Measurements from ENCODE around the gene MGMT. TPM values are rescaled to one million over a fixed set of nuclear protein-coding genes. Genes with fewer than 3 reads are reported as not detected.

Gene MGMT
- polyA plus RNA-seq, 1 donor = 18.0 TPM

DNA sequence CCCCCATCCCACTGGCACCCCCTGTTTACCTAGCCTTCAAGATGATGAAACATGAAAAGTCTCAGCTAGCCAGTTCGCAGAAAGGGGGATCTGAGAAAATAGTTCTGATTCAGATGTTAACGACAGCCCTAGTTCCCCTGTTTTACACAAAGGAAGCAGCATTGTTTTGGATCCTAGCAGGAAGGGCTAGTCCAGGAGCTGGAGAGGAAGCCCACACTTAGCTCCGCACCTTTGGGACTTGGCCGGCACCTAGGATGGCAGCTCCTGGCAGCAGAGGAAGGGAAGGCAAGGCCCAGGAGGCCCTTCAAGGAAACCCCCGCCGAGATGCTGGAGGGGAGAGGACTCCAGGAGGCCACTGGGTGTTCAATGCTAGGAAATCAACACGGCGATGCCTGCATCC is 29.0 kb upstream of the MGMT start:
- no peak for DNase-seq
- no peaks in the 10 kb centered on the region for H3K36me3 ChIP-seq (ENCODE audit: control insufficient read depth, insufficient read depth, low read length)
- no peaks in the 10 kb centered on the region for H3K27me3 ChIP-seq (ENCODE audit: control insufficient read depth, insufficient read depth, low read length)
- H3K27ac ChIP-seq (ENCODE audit: low read length) = no peak overlapping the region
- no peak overlapping the region for H3K4me3 ChIP-seq (ENCODE audit: low read length)
- WGBS (ENCODE audit: insufficient coverage, low lambda C conversion rate) = 100% methylated on average over 2 of the region's 8 CpGs
- H3K9me3 ChIP-seq (ENCODE audit: control insufficient read depth, low read depth, low read length) = no peaks in the 10 kb centered on the region
- H3K4me1 ChIP-seq (ENCODE audit: control insufficient read depth, insufficient read depth, low read length) = no peaks in the 10 kb centered on the region

DNA sequence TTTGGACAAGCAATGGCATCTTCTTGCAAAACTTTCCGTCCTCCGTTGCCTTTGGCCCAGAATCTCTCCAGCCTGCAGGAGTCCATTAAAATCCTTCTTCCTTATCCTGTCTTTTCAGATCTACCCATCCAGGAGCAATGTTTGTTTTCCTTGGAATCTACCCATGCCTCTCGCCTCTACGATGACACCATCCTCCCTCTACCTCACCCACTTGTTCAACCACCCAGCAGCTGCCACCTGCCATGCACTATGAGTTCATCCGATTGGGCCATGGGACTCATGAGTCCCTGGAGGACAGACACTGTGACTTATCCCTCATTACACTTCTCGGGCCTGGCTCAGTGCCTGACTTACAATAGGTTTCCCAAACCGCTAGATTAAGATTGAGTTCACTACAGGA is 26.8 kb upstream of the MGMT start:
- Histone ChIP-seq H3K36me3 (ENCODE audit: control insufficient read depth, insufficient read depth, low read length) (no peaks in the 10 kb centered on the region), H3K4me1 (ENCODE audit: control insufficient read depth, insufficient read depth, low read length) (no peaks in the 10 kb centered on the region), H3K27me3 (ENCODE audit: control insufficient read depth, insufficient read depth, low read length) (no peaks in the 10 kb centered on the region), H3K27ac (ENCODE audit: low read length) (no peak overlapping the region), H3K9me3 (ENCODE audit: control insufficient read depth, low read depth, low read length) (no peaks in the 10 kb centered on the region), H3K4me3 (ENCODE audit: low read length) (no peak overlapping the region)
- 84% methylated on average over 2 of the region's 7 CpGs for WGBS (ENCODE audit: insufficient coverage, low lambda C conversion rate)
- no peak for DNase-seq

DNA sequence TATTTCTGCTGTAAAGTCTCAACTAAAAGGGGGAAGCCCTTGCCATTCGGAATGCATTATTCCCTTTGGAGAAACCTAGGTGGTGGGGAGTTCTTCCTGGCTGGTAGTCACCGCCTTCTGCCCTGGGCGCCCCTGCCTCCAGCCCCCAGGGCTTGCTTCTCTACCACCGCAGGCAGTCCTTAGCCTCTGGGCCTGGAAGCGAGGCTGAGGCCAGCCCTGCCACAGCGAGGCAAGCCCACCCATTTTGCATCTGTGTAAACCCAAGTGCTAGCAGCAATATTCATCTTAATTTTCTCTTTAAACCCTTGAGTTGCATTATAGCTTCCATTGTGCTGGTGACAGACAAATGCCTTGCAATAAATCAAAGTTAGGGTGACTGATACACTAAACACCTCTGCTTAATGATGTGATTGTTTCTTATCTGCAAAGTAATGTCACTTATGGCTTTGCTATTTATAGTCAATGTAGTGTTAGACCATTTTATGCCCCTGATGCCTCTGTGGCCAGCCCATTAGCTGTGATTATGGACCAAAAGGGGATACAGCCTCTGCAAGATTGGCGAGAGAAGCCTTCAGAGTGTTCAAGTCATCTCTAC is 26.2 kb upstream of the MGMT start:
- no CpG with 5 or more reads among the region's 7 CpGs for WGBS (ENCODE audit: insufficient coverage, low lambda C conversion rate)
- Histone ChIP-seq H3K4me3 (ENCODE audit: low read length) (no peak overlapping the region), H3K27me3 (ENCODE audit: control insufficient read depth, insufficient read depth, low read length) (no peaks in the 10 kb centered on the region)

DNA sequence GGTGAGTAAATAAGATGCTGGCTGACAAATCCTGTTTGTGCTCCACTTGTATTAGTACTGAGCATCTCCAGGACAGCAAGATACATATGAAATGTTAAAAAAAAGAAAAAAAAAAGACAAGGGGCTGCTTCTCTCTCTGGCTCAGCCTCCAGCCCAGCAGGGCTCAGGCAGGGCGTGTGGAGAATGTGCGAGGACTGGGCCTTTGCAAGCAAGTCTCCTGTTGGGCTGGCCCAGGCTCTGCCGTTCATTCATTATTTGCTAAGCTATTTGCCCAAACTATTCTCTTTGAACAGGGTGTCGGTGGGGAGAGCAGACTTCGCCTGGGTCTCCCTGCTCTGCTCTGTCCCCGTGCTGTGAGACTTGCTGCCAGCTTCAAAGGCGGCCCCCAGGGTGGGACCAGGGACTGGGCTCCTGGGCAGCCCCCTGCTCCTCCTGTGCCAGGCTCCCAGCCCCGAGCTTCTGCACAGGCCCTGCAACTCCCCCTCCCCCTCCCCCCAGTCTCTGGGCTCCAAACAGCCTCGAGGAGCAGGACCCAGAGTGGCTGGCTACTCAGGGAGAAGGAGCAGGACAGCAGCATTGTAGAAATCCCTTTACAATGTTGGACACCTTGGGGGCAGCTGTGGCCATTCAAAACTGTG is 25.6 kb upstream of the MGMT start:
- no CpG with 5 or more reads among the region's 9 CpGs for WGBS (ENCODE audit: insufficient coverage, low lambda C conversion rate)
- Histone ChIP-seq H3K36me3 (ENCODE audit: control insufficient read depth, insufficient read depth, low read length) (no peaks in the 10 kb centered on the region), H3K27me3 (ENCODE audit: control insufficient read depth, insufficient read depth, low read length) (no peaks in the 10 kb centered on the region), H3K4me3 (ENCODE audit: low read length) (no peak overlapping the region), H3K9me3 (ENCODE audit: control insufficient read depth, low read depth, low read length) (no peaks in the 10 kb centered on the region), H3K27ac (ENCODE audit: low read length) (no peak overlapping the region), H3K4me1 (ENCODE audit: control insufficient read depth, insufficient read depth, low read length) (no peaks in the 10 kb centered on the region)
- no peak for DNase-seq

More for the DNA sequence above, 26.2 kb upstream of the MGMT start:
- H3K36me3 ChIP-seq (ENCODE audit: control insufficient read depth, insufficient read depth, low read length) = no peaks in the 10 kb centered on the region
- H3K9me3 ChIP-seq (ENCODE audit: control insufficient read depth, low read depth, low read length) = no peaks in the 10 kb centered on the region
- H3K4me1 ChIP-seq (ENCODE audit: control insufficient read depth, insufficient read depth, low read length) = no peaks in the 10 kb centered on the region
- no peak overlapping the region for H3K27ac ChIP-seq (ENCODE audit: low read length)
- no peak for DNase-seq

DNA sequence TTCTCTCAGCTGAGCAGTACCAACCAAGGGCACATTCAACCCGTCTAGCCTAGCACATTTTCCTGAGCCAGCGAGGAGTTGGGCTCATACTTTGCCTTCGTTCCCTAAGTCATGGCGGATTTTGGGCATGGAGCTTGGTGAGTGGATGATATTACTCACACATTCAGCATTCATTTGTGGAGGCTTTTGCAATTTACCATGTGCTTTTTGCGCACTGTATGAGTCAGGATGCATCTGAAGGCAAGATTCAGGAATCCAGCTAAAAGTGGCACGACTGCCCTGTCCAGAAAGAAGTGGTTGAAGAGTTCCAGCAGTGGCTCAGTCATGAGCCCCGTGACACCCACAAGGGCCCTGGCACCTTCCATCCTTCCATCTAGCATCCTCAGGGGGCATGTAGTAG is 24.2 kb upstream of the MGMT start:
- H3K27me3 ChIP-seq (ENCODE audit: control insufficient read depth, insufficient read depth, low read length) = no peaks in the 10 kb centered on the region
- 80% methylated on average over 1 of the region's 7 CpGs for WGBS (ENCODE audit: insufficient coverage, low lambda C conversion rate)
- H3K36me3 ChIP-seq (ENCODE audit: control insufficient read depth, insufficient read depth, low read length) = no peaks in the 10 kb centered on the region
- H3K9me3 ChIP-seq (ENCODE audit: control insufficient read depth, low read depth, low read length) = no peaks in the 10 kb centered on the region
- H3K4me3 ChIP-seq (ENCODE audit: low read length) = no peak overlapping the region
- no peak overlapping the region for H3K27ac ChIP-seq (ENCODE audit: low read length)
- no peak for DNase-seq
- H3K4me1 ChIP-seq (ENCODE audit: control insufficient read depth, insufficient read depth, low read length) = no peaks in the 10 kb centered on the region

DNA sequence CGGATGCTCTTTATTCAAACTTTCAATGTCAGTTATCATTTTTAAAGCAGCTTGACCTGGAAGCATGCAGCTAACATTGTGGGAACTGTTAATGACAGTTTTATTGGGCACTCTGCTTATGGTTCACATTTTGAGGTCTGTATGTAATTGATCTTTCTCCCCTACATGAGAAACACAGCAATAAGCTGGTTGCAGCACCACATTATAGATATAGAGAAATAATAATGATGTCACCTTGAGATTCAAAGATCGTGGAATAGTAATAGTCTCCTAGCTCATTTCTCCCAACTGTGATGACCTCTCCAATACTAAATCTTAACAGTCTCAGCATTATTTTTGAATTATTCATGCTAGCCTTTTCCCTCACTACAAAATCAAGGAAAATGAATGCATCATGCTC is 22.7 kb upstream of the MGMT start:
- Histone ChIP-seq H3K4me3 (ENCODE audit: low read length) (no peak overlapping the region), H3K27ac (ENCODE audit: low read length) (no peak overlapping the region), H3K36me3 (ENCODE audit: control insufficient read depth, insufficient read depth, low read length) (no peaks in the 10 kb centered on the region), H3K27me3 (ENCODE audit: control insufficient read depth, insufficient read depth, low read length) (no peaks in the 10 kb centered on the region), H3K9me3 (ENCODE audit: control insufficient read depth, low read depth, low read length) (no peaks in the 10 kb centered on the region), H3K4me1 (ENCODE audit: control insufficient read depth, insufficient read depth, low read length) (no peaks in the 10 kb centered on the region)
- no peak for DNase-seq
- no CpG with 5 or more reads among the region's 2 CpGs for WGBS (ENCODE audit: insufficient coverage, low lambda C conversion rate)

DNA sequence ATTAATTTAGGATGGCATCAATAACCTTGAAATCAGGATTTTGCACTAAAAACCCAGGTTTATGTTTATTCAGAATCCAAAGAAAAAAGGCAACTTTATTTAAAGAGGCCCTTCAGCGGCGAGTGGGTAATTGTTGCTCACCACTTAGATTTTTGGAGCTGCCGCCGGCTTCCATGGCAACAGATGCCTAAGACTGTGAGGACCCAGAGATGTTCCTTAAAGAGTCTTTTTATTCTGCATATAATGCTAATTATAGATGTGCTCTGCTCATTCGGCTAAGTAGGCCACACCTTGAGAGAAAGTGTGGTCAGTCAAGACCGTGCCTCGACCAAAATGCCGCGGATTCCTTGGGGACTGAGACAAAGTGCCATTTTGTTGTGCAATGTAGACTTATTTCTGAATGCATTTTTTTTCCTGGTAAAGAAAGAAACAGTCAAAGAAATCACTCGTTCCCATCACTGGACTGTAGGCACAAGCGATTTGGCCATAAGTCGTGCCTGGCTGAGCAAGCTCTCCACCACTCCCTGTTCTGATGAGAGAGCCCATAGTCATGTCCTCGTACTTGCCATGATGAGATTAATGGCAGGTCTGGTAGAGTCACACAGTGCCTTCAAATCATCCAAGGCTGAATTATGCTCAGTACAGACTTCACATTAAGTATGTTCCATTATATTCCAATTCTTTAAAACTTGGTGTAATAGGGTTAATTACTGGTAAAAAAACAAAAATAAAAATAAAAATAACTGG is 21.4 kb upstream of the MGMT start:
- no peak for DNase-seq
- H3K9me3 ChIP-seq (ENCODE audit: control insufficient read depth, low read depth, low read length) = no peaks in the 10 kb centered on the region
- H3K4me1 ChIP-seq (ENCODE audit: control insufficient read depth, insufficient read depth, low read length) = no peaks in the 10 kb centered on the region
- no CpG with 5 or more reads among the region's 13 CpGs for WGBS (ENCODE audit: insufficient coverage, low lambda C conversion rate)
- H3K27ac ChIP-seq (ENCODE audit: low read length) = no peak overlapping the region
- no peak overlapping the region for H3K4me3 ChIP-seq (ENCODE audit: low read length)
- peaks cover 2% of the 10 kb centered on the region for H3K27me3 ChIP-seq (ENCODE audit: control insufficient read depth, insufficient read depth, low read length)
- H3K36me3 ChIP-seq (ENCODE audit: control insufficient read depth, insufficient read depth, low read length) = no peaks in the 10 kb centered on the region

DNA sequence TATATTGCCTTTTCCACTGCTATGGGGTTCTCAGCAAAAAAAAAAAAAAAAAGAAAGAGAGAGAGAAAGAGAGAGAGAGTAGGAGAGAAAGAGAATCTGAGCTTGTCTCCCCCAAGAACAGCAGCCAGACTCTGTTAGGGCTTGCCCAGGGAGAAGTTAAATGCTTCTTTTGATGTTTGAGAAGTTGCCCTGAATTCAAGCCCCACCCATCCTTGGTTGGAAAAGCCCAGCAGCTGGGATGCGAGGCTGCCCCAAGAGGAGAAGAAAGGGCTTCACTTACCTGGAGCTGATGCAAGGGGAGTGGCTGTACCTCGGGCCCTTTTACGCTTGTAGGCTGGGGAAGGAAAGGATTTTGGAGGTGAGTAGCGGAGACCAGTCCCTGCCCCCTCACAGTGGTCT is 20.9 kb upstream of the MGMT start:
- Histone ChIP-seq H3K4me3 (ENCODE audit: low read length) (no peak overlapping the region), H3K36me3 (ENCODE audit: control insufficient read depth, insufficient read depth, low read length) (no peaks in the 10 kb centered on the region), H3K4me1 (ENCODE audit: control insufficient read depth, insufficient read depth, low read length) (no peaks in the 10 kb centered on the region), H3K9me3 (ENCODE audit: control insufficient read depth, low read depth, low read length) (no peaks in the 10 kb centered on the region), H3K27me3 (ENCODE audit: control insufficient read depth, insufficient read depth, low read length) (peaks cover 2% of the 10 kb centered on the region), H3K27ac (ENCODE audit: low read length) (no peak overlapping the region)
- no peak for DNase-seq
- WGBS (ENCODE audit: insufficient coverage, low lambda C conversion rate) = no CpG with 5 or more reads among the region's 4 CpGs

DNA sequence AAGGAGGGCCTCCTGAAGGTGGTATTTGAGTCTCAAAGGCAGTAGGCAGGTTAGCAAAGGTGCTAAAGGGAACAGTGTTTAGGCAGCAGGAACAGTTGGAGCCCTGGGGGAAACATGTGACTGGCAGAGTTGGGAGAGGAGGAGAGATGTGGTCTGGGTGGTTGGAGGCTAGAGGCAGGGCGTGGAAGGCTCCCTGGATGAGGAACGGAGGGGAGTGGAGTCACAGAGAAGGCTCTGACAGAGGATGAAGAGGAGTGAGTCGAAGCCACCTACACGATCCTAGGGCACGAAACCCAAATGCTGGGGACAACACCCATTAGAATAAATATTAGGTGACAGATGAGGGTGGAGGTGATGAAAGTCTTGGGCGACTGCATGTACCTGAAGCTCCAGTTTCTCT is 19.6 kb upstream of the MGMT start:
- Histone ChIP-seq H3K27ac (ENCODE audit: low read length) (no peak overlapping the region), H3K4me1 (ENCODE audit: control insufficient read depth, insufficient read depth, low read length) (no peaks in the 10 kb centered on the region), H3K27me3 (ENCODE audit: control insufficient read depth, insufficient read depth, low read length) (peaks cover 2% of the 10 kb centered on the region), H3K4me3 (ENCODE audit: low read length) (no peak overlapping the region), H3K9me3 (ENCODE audit: control insufficient read depth, low read depth, low read length) (no peaks in the 10 kb centered on the region), H3K36me3 (ENCODE audit: control insufficient read depth, insufficient read depth, low read length) (no peaks in the 10 kb centered on the region)
- DNase-seq = no peak
- WGBS (ENCODE audit: insufficient coverage, low lambda C conversion rate) = 83% methylated on average over 4 of the region's 6 CpGs

DNA sequence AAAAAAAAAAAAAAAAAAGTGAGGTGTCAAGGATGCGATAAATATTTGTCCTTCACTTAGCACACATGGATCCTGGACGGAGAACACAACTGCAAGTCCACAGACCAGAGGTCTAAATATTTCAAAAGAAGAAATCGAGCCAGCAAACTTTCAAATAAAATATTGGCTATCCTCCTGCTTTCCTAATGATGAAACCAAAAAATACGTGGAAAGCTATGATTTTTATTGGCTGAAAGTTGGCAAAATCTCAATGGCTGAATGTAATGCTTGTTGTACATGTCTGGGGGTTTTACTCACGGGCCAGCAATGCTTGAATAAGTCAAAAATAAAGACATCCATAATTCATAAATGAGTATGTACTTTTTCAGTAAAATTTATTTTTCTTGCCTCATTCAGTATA is 19.0 kb upstream of the MGMT start:
- Histone ChIP-seq H3K4me3 (ENCODE audit: low read length) (no peak overlapping the region), H3K27ac (ENCODE audit: low read length) (no peak overlapping the region), H3K27me3 (ENCODE audit: control insufficient read depth, insufficient read depth, low read length) (peaks cover 2% of the 10 kb centered on the region), H3K36me3 (ENCODE audit: control insufficient read depth, insufficient read depth, low read length) (no peaks in the 10 kb centered on the region), H3K4me1 (ENCODE audit: control insufficient read depth, insufficient read depth, low read length) (no peaks in the 10 kb centered on the region), H3K9me3 (ENCODE audit: control insufficient read depth, low read depth, low read length) (no peaks in the 10 kb centered on the region)
- DNase-seq = no peak
- 100% methylated on average over 1 of the region's 5 CpGs for WGBS (ENCODE audit: insufficient coverage, low lambda C conversion rate)
